ENCODE data around the gene HAP1. TPM values are rescaled to one million over a fixed set of nuclear protein-coding genes. Genes with fewer than 3 reads are reported as not detected.

The HAP1 gene
- total RNA-seq, 1 donor from 2014 or later: 0.45 TPM

GRCh38 chr17:41779954-41780353 lies 45.5 kb upstream of the HAP1 start:
- Histone ChIP-seq H3K36me3 (no peaks in the 10 kb centered on the region), H3K4me3 (no peak overlapping the region), H3K27ac (no peak overlapping the region), H3K27me3 (no peaks in the 10 kb centered on the region), H2AFZ (replicated peaks) (no peak overlapping the region), H3K4me2 (no peak overlapping the region), H4K20me1 (ENCODE audit: low read depth) (peaks cover 70% of the 10 kb centered on the region), H3F3A (ENCODE audit: low read depth) (peaks cover 59% of the 10 kb centered on the region), H3K4me1 (peaks cover 56% of the 10 kb centered on the region), H3K9ac (no peak overlapping the region), H3K9me3 (ENCODE audit: low read depth) (no peaks in the 10 kb centered on the region), H3K79me2 (ENCODE audit: low read depth) (peaks cover 89% of the 10 kb centered on the region)
- no peak overlapping the region for H3K27ac Mint-ChIP-seq
- no peak overlapping the region for H3K4me3 Mint-ChIP-seq
- DNase-seq (ENCODE audit: low spot score): no peak
- peaks cover 50% of the 10 kb centered on the region for H3K4me1 Mint-ChIP-seq
- TF ChIP-seq CTCF (IDR thresholded peaks at IDR 0.05) (no peak), EZH2phosphoT487 (IDR thresholded peaks at IDR 0.05) (no peak), EZH2 (IDR thresholded peaks at IDR 0.05) (no peak)
- H3K9me3 Mint-ChIP-seq: no peaks in the 10 kb centered on the region
- H3K36me3 Mint-ChIP-seq: no peaks in the 10 kb centered on the region
- H3K27me3 Mint-ChIP-seq (ENCODE audit: insufficient read depth, low read depth): peaks cover 8% of the 10 kb centered on the region

GRCh38 chr17:41777574-41778188 lies 43.2 kb upstream of the HAP1 start:
- Histone ChIP-seq H3K79me2 (ENCODE audit: low read depth) (peaks cover 89% of the 10 kb centered on the region), H3K4me1 (peaks cover 61% of the 10 kb centered on the region), H3K4me2 (peak overlapping the region; percentile 40), H3F3A (ENCODE audit: low read depth) (peaks cover 52% of the 10 kb centered on the region), H2AFZ (replicated peaks) (no peak overlapping the region), H3K9ac (no peak overlapping the region), H3K27me3 (no peaks in the 10 kb centered on the region), H3K27ac (peak overlapping the region; percentile 83), H3K9me3 (ENCODE audit: low read depth) (no peaks in the 10 kb centered on the region), H4K20me1 (ENCODE audit: low read depth) (peaks cover 81% of the 10 kb centered on the region), H3K4me3 (no peak overlapping the region), H3K36me3 (no peaks in the 10 kb centered on the region)
- Mint-ChIP-seq H3K4me3 (no peak overlapping the region), H3K4me1 (peaks cover 54% of the 10 kb centered on the region), H3K9me3 (no peaks in the 10 kb centered on the region), H3K27me3 (ENCODE audit: insufficient read depth, low read depth) (peaks cover 6% of the 10 kb centered on the region), H3K27ac (no peak overlapping the region), H3K36me3 (no peaks in the 10 kb centered on the region)
- TF ChIP-seq EZH2phosphoT487 (IDR thresholded peaks at IDR 0.05) (no peak), CTCF (IDR thresholded peaks at IDR 0.05) (no peak), EZH2 (IDR thresholded peaks at IDR 0.05) (no peak)
- no peak for DNase-seq (ENCODE audit: low spot score)

- Mint-ChIP-seq H3K9me3 (no peaks in the 10 kb centered on the region), H3K4me3 (no peak overlapping the region), H3K4me1 (peaks cover 52% of the 10 kb centered on the region), H3K27ac (no peak overlapping the region), H3K27me3 (ENCODE audit: insufficient read depth, low read depth) (peaks cover 6% of the 10 kb centered on the region), H3K36me3 (no peaks in the 10 kb centered on the region)
- H3K4me3 ChIP-seq: no peak overlapping the region
- H3K79me2 ChIP-seq (ENCODE audit: low read depth): peaks cover 89% of the 10 kb centered on the region
- no peaks in the 10 kb centered on the region for H3K27me3 ChIP-seq
- H3K9ac ChIP-seq: no peak overlapping the region
- H3K27ac ChIP-seq: peak overlapping the region; percentile 83
- no peaks in the 10 kb centered on the region for H3K36me3 ChIP-seq
- no peak overlapping the region for H2AFZ ChIP-seq (replicated peaks)
- H3K9me3 ChIP-seq (ENCODE audit: low read depth): no peaks in the 10 kb centered on the region
- H3K4me2 ChIP-seq: peak overlapping the region; percentile 40
- TF ChIP-seq EZH2phosphoT487 (IDR thresholded peaks at IDR 0.05) (no peak), CTCF (IDR thresholded peaks at IDR 0.05) (no peak), EZH2 (IDR thresholded peaks at IDR 0.05) (no peak)
- H4K20me1 ChIP-seq (ENCODE audit: low read depth): peaks cover 82% of the 10 kb centered on the region
- DNase-seq (ENCODE audit: low spot score): peak; percentile 60
- H3F3A ChIP-seq (ENCODE audit: low read depth): peaks cover 48% of the 10 kb centered on the region
- H3K4me1 ChIP-seq: peaks cover 58% of the 10 kb centered on the region
Measured at GRCh38 chr17:41777157-41777573, 42.7 kb upstream of the HAP1 start.
